Measurements from ENCODE around the gene HMGXB4.

HMGXB4 gene

GRCh38 chr22:35322126-35322525 lies 64.8 kb downstream of the HMGXB4 start:
- ATAC-seq (ENCODE audit: insufficient read depth, low read depth), result no peak
- H3K27ac ChIP-seq (ENCODE audit: low read length), result no peak overlapping the region
- H3K9me3 ChIP-seq (ENCODE audit: insufficient read depth, low read length, severe bottlenecking), result no peaks in the 10 kb centered on the region
- no peak for TF ChIP-seq EZH2 (IDR thresholded peaks at IDR 0.05; ENCODE audit: borderline replicate concordance, low read depth, low read length, severe bottlenecking)
- TF ChIP-seq, protein P1, sequence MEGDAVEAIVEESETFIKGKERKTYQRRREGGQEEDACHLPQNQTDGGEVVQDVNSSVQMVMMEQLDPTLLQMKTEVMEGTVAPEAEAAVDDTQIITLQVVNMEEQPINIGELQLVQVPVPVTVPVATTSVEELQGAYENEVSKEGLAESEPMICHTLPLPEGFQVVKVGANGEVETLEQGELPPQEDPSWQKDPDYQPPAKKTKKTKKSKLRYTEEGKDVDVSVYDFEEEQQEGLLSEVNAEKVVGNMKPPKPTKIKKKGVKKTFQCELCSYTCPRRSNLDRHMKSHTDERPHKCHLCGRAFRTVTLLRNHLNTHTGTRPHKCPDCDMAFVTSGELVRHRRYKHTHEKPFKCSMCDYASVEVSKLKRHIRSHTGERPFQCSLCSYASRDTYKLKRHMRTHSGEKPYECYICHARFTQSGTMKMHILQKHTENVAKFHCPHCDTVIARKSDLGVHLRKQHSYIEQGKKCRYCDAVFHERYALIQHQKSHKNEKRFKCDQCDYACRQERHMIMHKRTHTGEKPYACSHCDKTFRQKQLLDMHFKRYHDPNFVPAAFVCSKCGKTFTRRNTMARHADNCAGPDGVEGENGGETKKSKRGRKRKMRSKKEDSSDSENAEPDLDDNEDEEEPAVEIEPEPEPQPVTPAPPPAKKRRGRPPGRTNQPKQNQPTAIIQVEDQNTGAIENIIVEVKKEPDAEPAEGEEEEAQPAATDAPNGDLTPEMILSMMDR (IDR thresholded peaks at IDR 0.05; ENCODE audit: borderline replicate concordance, extremely low read depth, low read length, poor library complexity, severe bottlenecking), result no peak
- no peak for DNase-seq
- H3K79me2 ChIP-seq (ENCODE audit: insufficient read depth, low read length), result no peaks in the 10 kb centered on the region
- H2AFZ ChIP-seq (ENCODE audit: low read depth, low read length), result no peak overlapping the region
- H4K20me1 ChIP-seq (ENCODE audit: insufficient read depth, low read length), result peaks cover 3% of the 10 kb centered on the region; the same call in 1 of the 2 replicates
- H3K9ac ChIP-seq (ENCODE audit: low read depth, low read length), result no peak overlapping the region
- no peaks in the 10 kb centered on the region for H3K27me3 ChIP-seq (ENCODE audit: insufficient read depth, low read length, poor library complexity)
- H3K4me1 ChIP-seq (ENCODE audit: insufficient read depth, low read length), result no peaks in the 10 kb centered on the region
- H3K36me3 ChIP-seq (ENCODE audit: insufficient read depth, low read length), result peaks cover 46% of the 10 kb centered on the region
- H3K4me2 ChIP-seq (ENCODE audit: insufficient read depth, low read length), result no peak overlapping the region
- H3K4me3 ChIP-seq (ENCODE audit: low read depth in 1 of 2, low read length in 2 of 2), result no peak overlapping the region

DNA sequence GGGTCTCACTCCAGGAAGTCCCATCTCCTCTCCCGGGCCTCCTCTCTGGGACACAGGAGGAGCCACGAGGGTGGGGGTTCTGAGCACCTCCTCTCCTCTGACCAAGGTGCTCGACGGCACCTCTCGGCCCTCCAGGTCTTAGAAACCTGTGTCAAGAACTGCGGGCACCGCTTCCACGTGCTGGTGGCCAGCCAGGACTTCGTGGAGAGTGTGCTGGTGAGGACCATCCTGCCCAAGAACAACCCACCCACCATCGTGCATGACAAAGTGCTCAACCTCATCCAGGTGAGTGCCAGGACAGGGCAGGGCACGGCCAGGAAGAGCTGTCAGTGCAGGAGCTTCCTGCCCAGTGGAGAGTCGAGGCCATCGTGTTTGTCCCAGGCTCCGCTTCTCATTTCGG lies 65.6 kb downstream of the HMGXB4 start:
- Histone ChIP-seq H2AFZ (ENCODE audit: low read depth, low read length) (no peak overlapping the region), H3K27me3 (ENCODE audit: insufficient read depth, low read length, poor library complexity) (no peaks in the 10 kb centered on the region), H3K79me2 (ENCODE audit: insufficient read depth, low read length) (no peaks in the 10 kb centered on the region), H3K9me3 (ENCODE audit: insufficient read depth, low read length, severe bottlenecking) (no peaks in the 10 kb centered on the region), H3K4me1 (ENCODE audit: insufficient read depth, low read length) (no peaks in the 10 kb centered on the region), H4K20me1 (ENCODE audit: insufficient read depth, low read length) (peaks cover 3% of the 10 kb centered on the region; the same call in 1 of the 2 replicates), H3K9ac (ENCODE audit: low read depth, low read length) (no peak overlapping the region), H3K4me3 (ENCODE audit: low read depth in 1 of 2, low read length in 2 of 2) (no peak overlapping the region), H3K4me2 (ENCODE audit: insufficient read depth, low read length) (no peak overlapping the region), H3K27ac (ENCODE audit: low read length) (no peak overlapping the region), H3K36me3 (ENCODE audit: insufficient read depth, low read length) (peaks cover 52% of the 10 kb centered on the region)
- ATAC-seq (ENCODE audit: insufficient read depth, low read depth) (no peak), DNase-seq (no peak)
- TF ChIP-seq, protein P1 (IDR thresholded peaks at IDR 0.05; ENCODE audit: borderline replicate concordance, extremely low read depth, low read length, poor library complexity, severe bottlenecking), result no peak
- no peak for TF ChIP-seq EZH2 (IDR thresholded peaks at IDR 0.05; ENCODE audit: borderline replicate concordance, low read depth, low read length, severe bottlenecking)

GRCh38 chr22:35323305-35323704 lies 66.0 kb downstream of the HMGXB4 start:
- DNase-seq, result no peak
- Histone ChIP-seq H3K4me3 (ENCODE audit: low read depth in 1 of 2, low read length in 2 of 2) (no peak overlapping the region), H3K36me3 (ENCODE audit: insufficient read depth, low read length) (peaks cover 52% of the 10 kb centered on the region), H3K27me3 (ENCODE audit: insufficient read depth, low read length, poor library complexity) (no peaks in the 10 kb centered on the region), H3K9ac (ENCODE audit: low read depth, low read length) (no peak overlapping the region), H3K4me2 (ENCODE audit: insufficient read depth, low read length) (no peak overlapping the region), H2AFZ (ENCODE audit: low read depth, low read length) (no peak overlapping the region), H3K27ac (ENCODE audit: low read length) (no peak overlapping the region), H4K20me1 (ENCODE audit: insufficient read depth, low read length) (peaks cover 3% of the 10 kb centered on the region; the same call in 1 of the 2 replicates), H3K79me2 (ENCODE audit: insufficient read depth, low read length) (no peaks in the 10 kb centered on the region), H3K9me3 (ENCODE audit: insufficient read depth, low read length, severe bottlenecking) (no peaks in the 10 kb centered on the region), H3K4me1 (ENCODE audit: insufficient read depth, low read length) (no peaks in the 10 kb centered on the region)
- TF ChIP-seq, protein P1 (IDR thresholded peaks at IDR 0.05; ENCODE audit: borderline replicate concordance, extremely low read depth, low read length, poor library complexity, severe bottlenecking), result no peak
- no peak for TF ChIP-seq EZH2 (IDR thresholded peaks at IDR 0.05; ENCODE audit: borderline replicate concordance, low read depth, low read length, severe bottlenecking)
- ATAC-seq (ENCODE audit: insufficient read depth, low read depth), result no peak

DNA sequence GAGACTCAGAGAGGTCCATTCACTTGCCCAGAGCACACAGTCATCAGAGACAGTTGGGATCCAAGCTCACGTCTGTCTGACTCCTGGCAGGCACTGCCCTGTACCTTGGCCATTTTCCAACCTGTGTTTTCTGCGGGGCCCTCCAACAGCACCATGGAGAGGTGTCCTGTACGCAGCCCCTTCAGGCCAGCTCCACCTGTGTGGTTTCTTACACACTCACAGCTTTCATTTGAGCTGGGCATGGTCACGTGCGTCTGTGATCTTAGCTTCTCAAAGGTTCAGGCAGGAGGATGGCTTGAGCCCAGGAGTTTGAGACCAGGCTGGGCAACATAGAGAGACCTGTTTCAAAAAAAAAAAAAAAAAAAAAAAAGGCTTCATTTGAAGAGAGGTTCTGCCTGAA lies 66.8 kb downstream of the HMGXB4 start:
- Histone ChIP-seq H3K4me3 (ENCODE audit: low read depth in 1 of 2, low read length in 2 of 2) (no peak overlapping the region), H3K4me2 (ENCODE audit: insufficient read depth, low read length) (no peak overlapping the region), H3K4me1 (ENCODE audit: insufficient read depth, low read length) (no peaks in the 10 kb centered on the region; the same call in 1 of the 2 replicates), H2AFZ (ENCODE audit: low read depth, low read length) (no peak overlapping the region), H3K36me3 (ENCODE audit: insufficient read depth, low read length) (peaks cover 56% of the 10 kb centered on the region), H4K20me1 (ENCODE audit: insufficient read depth, low read length) (peaks cover 3% of the 10 kb centered on the region; the same call in 1 of the 2 replicates), H3K9ac (ENCODE audit: low read depth, low read length) (no peak overlapping the region), H3K27me3 (ENCODE audit: insufficient read depth, low read length, poor library complexity) (no peaks in the 10 kb centered on the region), H3K79me2 (ENCODE audit: insufficient read depth, low read length) (no peaks in the 10 kb centered on the region), H3K27ac (ENCODE audit: low read length) (no peak overlapping the region), H3K9me3 (ENCODE audit: insufficient read depth, low read length, severe bottlenecking) (no peaks in the 10 kb centered on the region)
- ATAC-seq (ENCODE audit: insufficient read depth, low read depth) (no peak), DNase-seq (no peak)
- TF ChIP-seq, protein P1 (IDR thresholded peaks at IDR 0.05; ENCODE audit: borderline replicate concordance, extremely low read depth, low read length, poor library complexity, severe bottlenecking), result no peak
- no peak for TF ChIP-seq EZH2 (IDR thresholded peaks at IDR 0.05; ENCODE audit: borderline replicate concordance, low read depth, low read length, severe bottlenecking)

All from DND-41 (cell line).